ENCODE results near the gene PRMT9.

PRMT9 gene

GRCh38 chr4:147678796-147679549, 5.0 kb downstream of the PRMT9 start:
- FAIRE-seq = no peak

GRCh38 chr4:147678106-147678505, 5.9 kb downstream of the PRMT9 start:
- no peak for FAIRE-seq

GRCh38 chr4:147674496-147674895, 9.5 kb downstream of the PRMT9 start:
- FAIRE-seq = no peak

- no peak for FAIRE-seq
These were observed 9.9 kb downstream of the PRMT9 start for GRCh38 chr4:147674073-147674472.

- FAIRE-seq = no peak
These were observed 25.5 kb downstream of the PRMT9 start for GRCh38 chr4:147658501-147658900.

- FAIRE-seq = no peak
These were observed 28.3 kb downstream of the PRMT9 start for GRCh38 chr4:147655639-147656038.

GRCh38 chr4:147651563-147651962, 32.4 kb downstream of the PRMT9 start:
- FAIRE-seq = no peak

- no peak for FAIRE-seq
These were observed 35.3 kb downstream of the PRMT9 start for GRCh38 chr4:147648656-147649055.

- no peak for FAIRE-seq
These were observed 38.9 kb downstream of the PRMT9 start for GRCh38 chr4:147645099-147645498.

GRCh38 chr4:147644471-147644870, 39.5 kb downstream of the PRMT9 start:
- FAIRE-seq = no peak

- FAIRE-seq = no peak
These were observed 40.3 kb downstream of the PRMT9 start for GRCh38 chr4:147643616-147644015.

- FAIRE-seq = no peak
These were observed 43.6 kb downstream of the PRMT9 start for GRCh38 chr4:147640331-147640730.

- no peak for FAIRE-seq
These were observed 44.6 kb downstream of the PRMT9 start for GRCh38 chr4:147639388-147639787.

- FAIRE-seq = no peak
These were observed 45.0 kb downstream of the PRMT9 start for GRCh38 chr4:147638942-147639341.

GRCh38 chr4:147638365-147638764, 45.6 kb downstream of the PRMT9 start:
- FAIRE-seq = no peak

GRCh38 chr4:147635348-147635747, 48.6 kb downstream of the PRMT9 start:
- peak; percentile 74 for FAIRE-seq

GRCh38 chr4:147633643-147634042, 50.3 kb downstream of the PRMT9 start:
- no peak for FAIRE-seq

GRCh38 chr4:147633113-147633512, 50.9 kb downstream of the PRMT9 start:
- FAIRE-seq = no peak

GRCh38 chr4:147629783-147630730, 53.9 kb downstream of the PRMT9 start:
- peak; percentile 27 for FAIRE-seq

GRCh38 chr4:147628415-147628814, 55.5 kb downstream of the PRMT9 start:
- peak; percentile 19 for FAIRE-seq

- no peak for FAIRE-seq
These were observed 57.1 kb downstream of the PRMT9 start for GRCh38 chr4:147626903-147627302.

- no peak for FAIRE-seq
These were observed 58.2 kb downstream of the PRMT9 start for GRCh38 chr4:147625733-147626132.

- no peak for FAIRE-seq
These were observed 63.6 kb downstream of the PRMT9 start for GRCh38 chr4:147620315-147620714.
